Gastroesophageal sphincter (tissue), 4 donors: ENCODE measurements around the gene SLC22A6. TPM values are rescaled to one million over a fixed set of nuclear protein-coding genes. Genes with fewer than 3 reads are reported as not detected.
"Not testable (repeated sequence)": the region's sequence is repeated elsewhere in the genome, so short reads cannot be mapped to it uniquely, and the experiment has no call there.

Source experiments
- ATAC-seq: fragments of 150-250 bp; one replicate; pipeline ENCODE4 v1.9.1; 2016; ENCODE audit warnings: mild to moderate bottlenecking, moderate library complexity
- H3K27ac ChIP-seq, 4 donors: fragments of 200-600 bp; sonication (generic) in 3 of 4; 1 replicate in 3 of 4; 2 replicates in 1 of 4; pipeline ENCODE4 v1.5.1; 2016 to 2019
- H3K27me3 ChIP-seq: fragments of 200-600 bp; sonication (generic); one replicate; pipeline ENCODE4 v1.5.1; 2019
- H3K36me3 ChIP-seq, 2 donors: fragments of 200-600 bp; sonication (generic); one replicate each; pipeline ENCODE4 v1.5.1; 2019; ENCODE audit warnings: control low read depth in 1 of 2
- H3K4me1 ChIP-seq, 3 donors: fragments of 200-600 bp; sonication (generic); 1 replicate in 2 of 3; 2 replicates in 1 of 3; pipeline ENCODE4 v1.5.1; 2016 to 2019; ENCODE audit warnings: control low read depth in 2 of 3
- H3K4me3 ChIP-seq, 2 donors: fragments of 200-600 bp; sonication (generic); one replicate each; pipeline ENCODE4 v1.5.1; 2019; ENCODE audit warnings: mild to moderate bottlenecking in 1 of 2, moderate library complexity in 1 of 2
- H3K9me3 ChIP-seq, 3 donors: fragments of 200-600 bp; sonication (generic); one replicate each; pipeline ENCODE4 v1.5.1; 2017 to 2019; ENCODE audit warnings: control low read depth in 2 of 3
- CTCF ChIP-seq, 4 experiments: fragments of 200-600 bp in 2 of 4; fragments of 450-650 bp in 2 of 4; sonication (generic) in 1 of 4; IDR thresholded peaks; one replicate each; pipeline ENCODE4 v1.5.1; 2017 to 2019; ENCODE audit warnings: antibody characterized with exemption in 4 of 4, mild to moderate bottlenecking in 2 of 4, moderate library complexity in 2 of 4
- EP300 ChIP-seq: sonication (generic); formaldehyde crosslinking; IDR thresholded peaks from one replicate; pipeline ENCODE4 v1.6.1; 2017; ENCODE audit warnings: antibody characterized with exemption, mild to moderate bottlenecking
- POLR2A ChIP-seq, 2 donors: fragments of 450-650 bp; IDR thresholded peaks; one replicate each; pipeline ENCODE4 v1.6.1; 2017; ENCODE audit warnings: antibody characterized with exemption in 2 of 2, mild to moderate bottlenecking in 2 of 2, moderate library complexity in 1 of 2
- POLR2AphosphoS5 ChIP-seq: sonication (generic); formaldehyde crosslinking; IDR thresholded peaks from one replicate; pipeline ENCODE4 v1.6.1; 2017; ENCODE audit warnings: antibody characterized with exemption
- WGBS, 2 donors: methylation state at CpG; one replicate each; pipeline ENCODE4 v1.1.5; 2018; ENCODE audit warnings: low coverage in 1 of 2; 5-methylcytosine and 5-hydroxymethylcytosine counted together
- total RNA-seq, 4 donors: library from RNA; depleted of rRNA; stranded (reverse); fragments of >200 nt; gene quantifications; one replicate each; pipeline ENCODE4 v1.1.0, GENCODE V29; 2016

The SLC22A6 gene
- total RNA-seq, 4 donors from 2014 or later, result not detected

GRCh38 chr11:62957147-62957546 is 27.6 kb downstream of the SLC22A6 start:
- Histone ChIP-seq H3K4me3 (no peak overlapping the region), H3K27me3 (no peaks in the 10 kb centered on the region), H3K4me1 (peaks cover 0 to 16% (median 12%) of the 10 kb centered on the region in 3 donors), H3K9me3 (no peaks in the 10 kb centered on the region), H3K36me3 (no peaks in the 10 kb centered on the region), H3K27ac (no peak overlapping the region)
- no peak for TF ChIP-seq POLR2AphosphoS5
- no peak for TF ChIP-seq EP300
- TF ChIP-seq CTCF (IDR thresholded peaks at IDR 0.05), result no peak
- TF ChIP-seq POLR2A (IDR thresholded peaks at IDR 0.05), result no peak
- ATAC-seq, result no peak
- WGBS, 2 donors, result 80 to 100% methylated on average over 1 to 2 of the region's 2 CpGs

GRCh38 chr11:62954478-62954877 is 30.3 kb downstream of the SLC22A6 start:
- 70 to 78% methylated on average over 3 to 5 of the region's 5 CpGs for WGBS, 2 donors
- Histone ChIP-seq H3K4me1 (peaks cover 0 to 13% (median 9%) of the 10 kb centered on the region in 3 donors), H3K9me3 (no peaks in the 10 kb centered on the region), H3K27me3 (no peaks in the 10 kb centered on the region), H3K4me3 (no peak overlapping the region), H3K27ac (no peak overlapping the region), H3K36me3 (no peaks in the 10 kb centered on the region)
- ATAC-seq, result no peak
- TF ChIP-seq EP300, result no peak
- no peak for TF ChIP-seq POLR2AphosphoS5
- TF ChIP-seq CTCF (IDR thresholded peaks at IDR 0.05), result no peak
- no peak for TF ChIP-seq POLR2A (IDR thresholded peaks at IDR 0.05)

GRCh38 chr11:62953811-62954210 is 31.0 kb downstream of the SLC22A6 start:
- H3K9me3 ChIP-seq, result no peaks in the 10 kb centered on the region
- H3K36me3 ChIP-seq, result no peaks in the 10 kb centered on the region
- H3K4me1 ChIP-seq, result peaks cover 0 to 6% (median 3%) of the 10 kb centered on the region in 3 donors
- TF ChIP-seq POLR2AphosphoS5, result no peak
- no peak for TF ChIP-seq EP300
- TF ChIP-seq POLR2A (IDR thresholded peaks at IDR 0.05), result no peak
- TF ChIP-seq CTCF (IDR thresholded peaks at IDR 0.05), result no peak
- 56 to 64% methylated on average over 1 to 4 of the region's 4 CpGs for WGBS, 2 donors
- no peak overlapping the region for H3K4me3 ChIP-seq
- no peak for ATAC-seq
- no peaks in the 10 kb centered on the region for H3K27me3 ChIP-seq
- H3K27ac ChIP-seq, result no peak overlapping the region

- Histone ChIP-seq H3K4me1 (no peaks in the 10 kb centered on the region), H3K27ac (no peak overlapping the region), H3K27me3 (no peaks in the 10 kb centered on the region), H3K36me3 (no peaks in the 10 kb centered on the region), H3K9me3 (peaks cover 0 to 8% (median 0%) of the 10 kb centered on the region in 3 donors), H3K4me3 (no peak overlapping the region)
- 75 to 92% methylated on average over 2 to 3 of the region's 7 CpGs for WGBS, 2 donors
- ATAC-seq, result no peak
- TF ChIP-seq POLR2A (IDR thresholded peaks at IDR 0.05) (no peak), EP300 (no peak), CTCF (IDR thresholded peaks at IDR 0.05) (no peak), POLR2AphosphoS5 (no peak)
These were observed 35.9 kb downstream of the SLC22A6 start for GRCh38 chr11:62948765-62949320.

- not testable (repeated sequence) for H3K4me3 ChIP-seq, ATAC-seq, H3K4me1 ChIP-seq, H3K27ac ChIP-seq, H3K9me3 ChIP-seq, H3K27me3 ChIP-seq, H3K36me3 ChIP-seq
- 92 to 95% methylated on average over 5 to 8 of the region's 10 CpGs for WGBS, 2 donors
These were observed 39.2 kb downstream of the SLC22A6 start for GRCh38 chr11:62945538-62945937.

GRCh38 chr11:62937528-62937927 is 47.2 kb downstream of the SLC22A6 start:
- not testable (repeated sequence) for H3K27me3 ChIP-seq, ATAC-seq, H3K36me3 ChIP-seq, H3K9me3 ChIP-seq, H3K4me1 ChIP-seq, H3K4me3 ChIP-seq, H3K27ac ChIP-seq
- WGBS, 2 donors, result 62 to 82% methylated on average over 2 of the region's 2 CpGs
